Keratinocyte (primary cell): ENCODE results near the gene CYP4F22. TPM values are rescaled to one million over a fixed set of nuclear protein-coding genes. Genes with fewer than 3 reads are reported as not detected.

Source experiments
- DNase-seq: peaks from one replicate; pipeline ENCODE4 v3.0.0-alpha.2; 2011; ENCODE audit warnings: low read depth, missing footprints, low spot score
- FAIRE-seq: peaks from 2 replicates; lab custom pipeline; 2011; peaks lifted over from hg19 to GRCh38; lab: Jason Lieb, UNC
- H2AFZ ChIP-seq: 2 replicates; pipeline ENCODE4 v1.6.0; 2012; ENCODE audit warnings: low read length, control low read depth, inconsistent platforms; ENCODE audit not compliant: control insufficient read depth
- H3K27ac ChIP-seq: 2 replicates; pipeline ENCODE4 v1.5.1; 2011; ENCODE audit warnings: low read length; ENCODE audit not compliant: control insufficient read depth, insufficient read depth
- H3K27me3 ChIP-seq: 3 replicates; pipeline ENCODE4 v1.6.0; 2011; ENCODE audit warnings: low read length; ENCODE audit not compliant: control insufficient read depth, insufficient read depth; ENCODE audit errors: extremely low read depth
- H3K36me3 ChIP-seq, 2 experiments: 2 replicates in 1 of 2; 3 replicates in 1 of 2; pipeline ENCODE4 v1.5.1; 2011; ENCODE audit warnings: low read length in 2 of 2, mild to moderate bottlenecking in 1 of 2; ENCODE audit not compliant: control insufficient read depth in 2 of 2, insufficient read depth in 2 of 2; ENCODE audit errors: extremely low read depth in 1 of 2
- H3K4me1 ChIP-seq: 3 replicates; pipeline ENCODE4 v1.5.1; 2011; ENCODE audit warnings: low read length; ENCODE audit not compliant: control insufficient read depth, insufficient read depth; ENCODE audit errors: extremely low read depth
- H3K4me2 ChIP-seq: 3 replicates; pipeline ENCODE4 v1.6.0; 2011; ENCODE audit warnings: low read depth, low read length; ENCODE audit not compliant: control insufficient read depth, insufficient read depth; ENCODE audit errors: extremely low read depth
- H3K4me3 ChIP-seq, 3 experiments: fragments of 200-600 bp in 1 of 3; sonication (generic) in 1 of 3; 2 replicates in 2 of 3; 3 replicates in 1 of 3; pipeline ENCODE4 v1.5.1; 2011 to 2016; ENCODE audit warnings: low read length in 3 of 3, mild to moderate bottlenecking in 3 of 3, control low read depth in 2 of 3, inconsistent platforms in 1 of 3, low read depth in 1 of 3, mixed read lengths in 1 of 3, mixed run types in 1 of 3, moderate library complexity in 1 of 3; ENCODE audit not compliant: control insufficient read depth in 2 of 3, insufficient read depth in 2 of 3; ENCODE audit errors: extremely low read depth in 1 of 3
- H3K79me2 ChIP-seq: 2 replicates; pipeline ENCODE4 v1.6.0; 2012; ENCODE audit warnings: low read length; ENCODE audit not compliant: control insufficient read depth, insufficient read depth
- H3K9ac ChIP-seq: 3 replicates; pipeline ENCODE4 v1.6.0; 2011; ENCODE audit warnings: low read length; ENCODE audit not compliant: control insufficient read depth, insufficient read depth; ENCODE audit errors: extremely low read depth
- H3K9me1 ChIP-seq: 3 replicates; pipeline ENCODE4 v1.6.0; 2011; ENCODE audit warnings: low read length; ENCODE audit not compliant: control insufficient read depth, insufficient read depth; ENCODE audit errors: extremely low read depth
- H3K9me3 ChIP-seq: 2 replicates; pipeline ENCODE4 v1.5.1; 2012; ENCODE audit warnings: low read depth, low read length; ENCODE audit not compliant: control insufficient read depth
- H4K20me1 ChIP-seq: 3 replicates; pipeline ENCODE4 v1.6.0; 2011; ENCODE audit warnings: low read length; ENCODE audit not compliant: control insufficient read depth, insufficient read depth; ENCODE audit errors: extremely low read depth
- CTCF ChIP-seq, 3 experiments: IDR thresholded peaks in 1 of 3; conservative IDR thresholded peaks in 1 of 3; optimal IDR thresholded peaks in 1 of 3; 2 replicates in 2 of 3; 3 replicates in 1 of 3; pipeline versions ENCODE3 to v1.5.1; 2011; ENCODE audit warnings: low read length in 3 of 3, mild to moderate bottlenecking in 3 of 3, moderate library complexity in 2 of 3, control low read depth in 1 of 3, inconsistent platforms in 1 of 3; ENCODE audit not compliant: insufficient read depth in 2 of 3; ENCODE audit errors: extremely low read depth in 1 of 3
- EZH2 ChIP-seq: IDR thresholded peaks from one replicate; pipeline ENCODE4 v1.6.1; 2012; ENCODE audit warnings: inconsistent platforms, mild to moderate bottlenecking, low read length, moderate library complexity
- dilution Hi-C: fragments of 300-500 bp; cut with MboI; formaldehyde crosslinking; loops from one replicate; pipeline ENCODE4 v1.7.0; 2020; ENCODE audit warnings: low sequenced_read_pairs; ENCODE audit not compliant: extremely low pct_ligation_motif_present
- polyA plus RNA-seq, 5 experiments: library from polyadenylated mRNA; depleted of rRNA in 3 of 5; stranded (reverse) in 3 of 5; stranded (forward) in 1 of 5; unstranded in 1 of 5; fragments of >200 nt; gene quantifications; 1 replicate in 1 of 5; 2 replicates in 3 of 5; 3 replicates in 1 of 5; pipeline versions ENCODE4 v1.2.1 to v1.2.3, GENCODE V29; 2011 to 2012; ENCODE audit warnings: missing spikeins in 2 of 5, low read depth in 1 of 5, low replicate concordance in 1 of 5

The CYP4F22 gene
- polyA plus RNA-seq, 1 donor (not counting 4 experiments of a cell fraction or from before 2014, with no cell fraction given) = 0.43 TPM

GRCh38 chr19:15549581-15549980, 41.3 kb downstream of the CYP4F22 start:
- no peaks in the 10 kb centered on the region for H3K4me1 ChIP-seq
- H2AFZ ChIP-seq = no peak overlapping the region
- no peaks in the 10 kb centered on the region for H4K20me1 ChIP-seq
- FAIRE-seq (no peak), DNase-seq (no peak)
- no peaks in the 10 kb centered on the region for H3K9me3 ChIP-seq
- TF ChIP-seq EZH2 = no peak
- no peak for TF ChIP-seq CTCF (optimal IDR thresholded peaks at IDR 0.05 in 1 of 3, IDR thresholded peaks at IDR 0.05 in 1 of 3, conservative IDR thresholded peaks at IDR 0.05 in 1 of 3; ENCODE audit: extremely low read depth in 1 of 3, insufficient read depth in 2 of 3, low read length in 3 of 3)
- H3K27me3 ChIP-seq = peaks cover 16% of the 10 kb centered on the region
- no peaks in the 10 kb centered on the region for H3K9me1 ChIP-seq
- no peak overlapping the region for H3K4me3 ChIP-seq
- dilution Hi-C loops = no loop called here
- no peak overlapping the region for H3K27ac ChIP-seq
- H3K79me2 ChIP-seq = no peaks in the 10 kb centered on the region
- H3K4me2 ChIP-seq = no peak overlapping the region
- H3K9ac ChIP-seq = no peak overlapping the region
- H3K36me3 ChIP-seq = no peaks in the 10 kb centered on the region

DNA sequence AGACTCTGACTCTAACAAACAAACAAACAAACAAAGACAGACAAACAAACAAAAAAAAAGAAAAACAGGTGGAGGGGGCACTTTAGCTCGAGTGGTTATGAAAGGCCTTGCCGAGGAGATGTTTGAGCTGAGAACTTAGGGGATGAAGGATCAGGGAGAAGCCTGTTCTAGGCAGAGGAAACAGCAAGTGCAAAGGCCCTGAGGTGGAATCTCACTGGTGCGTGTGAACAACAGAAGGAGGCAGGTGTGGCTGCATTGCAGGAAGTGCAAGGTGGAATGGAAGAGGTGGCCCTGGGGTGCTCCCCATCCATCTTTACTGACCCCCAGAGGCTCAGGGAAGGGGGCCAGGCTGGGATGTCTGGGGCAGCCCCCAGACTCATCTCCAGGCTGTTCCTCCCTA, 41.9 kb downstream of the CYP4F22 start:
- H3K9me1 ChIP-seq = no peaks in the 10 kb centered on the region

More for the DNA sequence above, 41.9 kb downstream of the CYP4F22 start:
- Histone ChIP-seq H3K4me3 (no peak overlapping the region), H3K9ac (no peak overlapping the region), H3K79me2 (no peaks in the 10 kb centered on the region), H3K4me1 (no peaks in the 10 kb centered on the region), H3K36me3 (no peaks in the 10 kb centered on the region), H3K27me3 (peaks cover 21% of the 10 kb centered on the region), H3K9me3 (no peaks in the 10 kb centered on the region), H3K27ac (no peak overlapping the region), H4K20me1 (no peaks in the 10 kb centered on the region), H3K4me2 (no peak overlapping the region), H2AFZ (no peak overlapping the region)
- TF ChIP-seq EZH2 (no peak), CTCF (optimal IDR thresholded peaks at IDR 0.05 in 1 of 3, IDR thresholded peaks at IDR 0.05 in 1 of 3, conservative IDR thresholded peaks at IDR 0.05 in 1 of 3; ENCODE audit: extremely low read depth in 1 of 3, insufficient read depth in 2 of 3, low read length in 3 of 3) (no peak)
- DNase-seq = no peak
- dilution Hi-C loops = no loop called here
- no peak for FAIRE-seq
